Thyroid gland (tissue), 4 donors: Measurements from ENCODE around the gene ANKRD28.

Experiments used
- POLR2A ChIP-seq, 2 donors: fragments of 450-650 bp; IDR thresholded peaks; one replicate each; pipeline ENCODE4 v1.6.1; 2017; ENCODE audit warnings: antibody characterized with exemption in 2 of 2, mild to moderate bottlenecking in 2 of 2, moderate library complexity in 1 of 2
- TF ChIP-seq, protein P1 (sequence below), 6 experiments: fragments of 200-600 bp in 3 of 6; fragments of 450-650 bp in 3 of 6; sonication (generic) in 3 of 6; IDR thresholded peaks; one replicate each; pipeline ENCODE4 v1.5.1; 2016 to 2019; ENCODE audit warnings: antibody characterized with exemption in 6 of 6, mild to moderate bottlenecking in 2 of 6, inconsistent platforms in 1 of 6, moderate library complexity in 1 of 6

DNA sequence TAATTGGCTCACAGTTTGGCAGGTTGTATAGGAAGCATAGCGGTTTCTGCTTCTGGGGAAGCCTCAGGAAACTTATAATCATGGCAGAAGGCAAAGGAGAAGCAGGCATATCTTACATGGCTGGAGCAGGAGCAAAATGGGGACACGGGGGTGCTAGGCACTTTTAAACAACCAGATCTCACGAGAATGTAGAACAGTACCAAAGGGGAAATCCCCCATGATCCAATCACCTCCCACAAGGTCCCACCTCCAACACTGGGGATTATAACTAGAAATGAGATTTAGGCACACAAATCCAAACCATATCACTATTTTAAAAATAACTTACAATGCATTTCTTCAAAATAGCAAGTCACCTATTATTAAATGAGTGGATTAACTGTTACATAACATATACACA lies 47.1 kb upstream of the ANKRD28 start:
- TF ChIP-seq, protein P1, sequence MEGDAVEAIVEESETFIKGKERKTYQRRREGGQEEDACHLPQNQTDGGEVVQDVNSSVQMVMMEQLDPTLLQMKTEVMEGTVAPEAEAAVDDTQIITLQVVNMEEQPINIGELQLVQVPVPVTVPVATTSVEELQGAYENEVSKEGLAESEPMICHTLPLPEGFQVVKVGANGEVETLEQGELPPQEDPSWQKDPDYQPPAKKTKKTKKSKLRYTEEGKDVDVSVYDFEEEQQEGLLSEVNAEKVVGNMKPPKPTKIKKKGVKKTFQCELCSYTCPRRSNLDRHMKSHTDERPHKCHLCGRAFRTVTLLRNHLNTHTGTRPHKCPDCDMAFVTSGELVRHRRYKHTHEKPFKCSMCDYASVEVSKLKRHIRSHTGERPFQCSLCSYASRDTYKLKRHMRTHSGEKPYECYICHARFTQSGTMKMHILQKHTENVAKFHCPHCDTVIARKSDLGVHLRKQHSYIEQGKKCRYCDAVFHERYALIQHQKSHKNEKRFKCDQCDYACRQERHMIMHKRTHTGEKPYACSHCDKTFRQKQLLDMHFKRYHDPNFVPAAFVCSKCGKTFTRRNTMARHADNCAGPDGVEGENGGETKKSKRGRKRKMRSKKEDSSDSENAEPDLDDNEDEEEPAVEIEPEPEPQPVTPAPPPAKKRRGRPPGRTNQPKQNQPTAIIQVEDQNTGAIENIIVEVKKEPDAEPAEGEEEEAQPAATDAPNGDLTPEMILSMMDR (IDR thresholded peaks at IDR 0.05): no peak
- no peak for TF ChIP-seq POLR2A (IDR thresholded peaks at IDR 0.05)
